Erythroblast (primary cell): ENCODE measurements around the gene RFX2.

Experiments
- GATA1 ChIP-seq: IDR thresholded peaks from 2 replicates; pipeline ENCODE4 v1.6.1; 2011; ENCODE audit warnings: low read depth, mild to moderate bottlenecking, control low read depth, low read length, moderate library complexity
- POLR2A ChIP-seq: IDR thresholded peaks from 2 replicates; pipeline ENCODE4 v1.6.1; 2011; ENCODE audit warnings: mild to moderate bottlenecking, low read length

GRCh38 chr19:5996623-5997320, 113.5 kb downstream of the RFX2 start:
- TF ChIP-seq POLR2A (no peak), GATA1 (no peak)
